Rectal smooth muscle tissue (tissue), 1 donor: Measurements from ENCODE around the gene QRICH2.

Experiments used
- H3K27ac ChIP-seq: one replicate; pipeline ENCODE4 v1.7.0; 2013; ENCODE audit warnings: low read depth, low read length, inconsistent platforms
- H3K27me3 ChIP-seq: one replicate; pipeline ENCODE4 v1.7.0; 2013; ENCODE audit warnings: low read length; ENCODE audit not compliant: control insufficient read depth, insufficient read depth
- H3K36me3 ChIP-seq: one replicate; pipeline ENCODE4 v1.7.0; 2013; ENCODE audit warnings: low read length; ENCODE audit not compliant: control insufficient read depth, insufficient read depth
- H3K4me1 ChIP-seq: one replicate; pipeline ENCODE4 v1.7.0; 2013; ENCODE audit warnings: low read length; ENCODE audit not compliant: control insufficient read depth, insufficient read depth
- H3K4me3 ChIP-seq: one replicate; pipeline ENCODE4 v1.7.0; 2013; ENCODE audit warnings: low read length
- H3K9ac ChIP-seq: one replicate; pipeline ENCODE4 v1.7.0; 2013; ENCODE audit warnings: low read length

QRICH2 gene

GRCh38 chr17:76281573-76282371 lies 26.3 kb downstream of the QRICH2 start:
- Histone ChIP-seq H3K27ac (no peak overlapping the region), H3K36me3 (no peaks in the 10 kb centered on the region), H3K9ac (no peak overlapping the region), H3K4me1 (no peaks in the 10 kb centered on the region), H3K4me3 (no peak overlapping the region), H3K27me3 (no peaks in the 10 kb centered on the region)

- H3K4me3 ChIP-seq, result no peak overlapping the region
- H3K27ac ChIP-seq, result no peak overlapping the region
- no peaks in the 10 kb centered on the region for H3K36me3 ChIP-seq
- H3K9ac ChIP-seq, result no peak overlapping the region
- H3K27me3 ChIP-seq, result no peaks in the 10 kb centered on the region
- no peaks in the 10 kb centered on the region for H3K4me1 ChIP-seq
Observed at GRCh38 chr17:76280650-76281049, 27.4 kb downstream of the QRICH2 start.

GRCh38 chr17:76279742-76280287 lies 28.3 kb downstream of the QRICH2 start:
- Histone ChIP-seq H3K9ac (no peak overlapping the region), H3K4me3 (no peak overlapping the region)

GRCh38 chr17:76278952-76279741 lies 28.9 kb downstream of the QRICH2 start:
- Histone ChIP-seq H3K9ac (no peak overlapping the region), H3K36me3 (no peaks in the 10 kb centered on the region), H3K27ac (no peak overlapping the region), H3K4me1 (no peaks in the 10 kb centered on the region), H3K4me3 (no peak overlapping the region), H3K27me3 (no peaks in the 10 kb centered on the region)

More at GRCh38 chr17:76279742-76280287, 28.3 kb downstream of the QRICH2 start:
- H3K27ac ChIP-seq, result no peak overlapping the region
- no peaks in the 10 kb centered on the region for H3K27me3 ChIP-seq
- H3K4me1 ChIP-seq, result no peaks in the 10 kb centered on the region
- no peaks in the 10 kb centered on the region for H3K36me3 ChIP-seq

- no peaks in the 10 kb centered on the region for H3K27me3 ChIP-seq
- H3K36me3 ChIP-seq, result no peaks in the 10 kb centered on the region
- H3K4me3 ChIP-seq, result no peak overlapping the region
- H3K9ac ChIP-seq, result no peak overlapping the region
- H3K4me1 ChIP-seq, result no peaks in the 10 kb centered on the region
- H3K27ac ChIP-seq, result no peak overlapping the region
Observed at GRCh38 chr17:76278268-76278908, 29.7 kb downstream of the QRICH2 start.

- Histone ChIP-seq H3K4me3 (no peak overlapping the region), H3K27me3 (no peaks in the 10 kb centered on the region), H3K27ac (no peak overlapping the region), H3K36me3 (no peaks in the 10 kb centered on the region), H3K9ac (no peak overlapping the region), H3K4me1 (no peaks in the 10 kb centered on the region)
Observed at GRCh38 chr17:76277300-76278267, 30.5 kb downstream of the QRICH2 start.

- Histone ChIP-seq H3K9ac (no peak overlapping the region), H3K4me3 (no peak overlapping the region), H3K27me3 (no peaks in the 10 kb centered on the region), H3K36me3 (no peaks in the 10 kb centered on the region), H3K27ac (no peak overlapping the region), H3K4me1 (peaks cover 2% of the 10 kb centered on the region)
Observed at GRCh38 chr17:76276461-76277299, 31.4 kb downstream of the QRICH2 start.

GRCh38 chr17:76276069-76276431 lies 32.0 kb downstream of the QRICH2 start:
- Histone ChIP-seq H3K9ac (no peak overlapping the region), H3K36me3 (no peaks in the 10 kb centered on the region), H3K4me1 (peaks cover 5% of the 10 kb centered on the region), H3K27ac (no peak overlapping the region), H3K27me3 (no peaks in the 10 kb centered on the region), H3K4me3 (no peak overlapping the region)

GRCh38 chr17:76275382-76276068 lies 32.6 kb downstream of the QRICH2 start:
- H3K36me3 ChIP-seq, result peaks cover 4% of the 10 kb centered on the region
- H3K27me3 ChIP-seq, result no peaks in the 10 kb centered on the region
- H3K4me1 ChIP-seq, result peaks cover 5% of the 10 kb centered on the region
- no peak overlapping the region for H3K4me3 ChIP-seq
- no peak overlapping the region for H3K9ac ChIP-seq
- H3K27ac ChIP-seq, result no peak overlapping the region

GRCh38 chr17:76274112-76274956 lies 33.7 kb downstream of the QRICH2 start:
- Histone ChIP-seq H3K27ac (no peak overlapping the region), H3K9ac (no peak overlapping the region), H3K4me1 (peaks cover 5% of the 10 kb centered on the region), H3K27me3 (no peaks in the 10 kb centered on the region), H3K36me3 (peaks cover 4% of the 10 kb centered on the region), H3K4me3 (no peak overlapping the region)
